ENCODE measurements around the gene MAK. TPM values are rescaled to one million over a fixed set of nuclear protein-coding genes. Genes with fewer than 3 reads are reported as not detected.

The MAK gene
- total RNA-seq, 5 donors from 2014 or later (not counting 1 experiment from before 2014, with no cell fraction given) = 0.19 to 0.26 (median 0.23) TPM; not detected in 2

DNA sequence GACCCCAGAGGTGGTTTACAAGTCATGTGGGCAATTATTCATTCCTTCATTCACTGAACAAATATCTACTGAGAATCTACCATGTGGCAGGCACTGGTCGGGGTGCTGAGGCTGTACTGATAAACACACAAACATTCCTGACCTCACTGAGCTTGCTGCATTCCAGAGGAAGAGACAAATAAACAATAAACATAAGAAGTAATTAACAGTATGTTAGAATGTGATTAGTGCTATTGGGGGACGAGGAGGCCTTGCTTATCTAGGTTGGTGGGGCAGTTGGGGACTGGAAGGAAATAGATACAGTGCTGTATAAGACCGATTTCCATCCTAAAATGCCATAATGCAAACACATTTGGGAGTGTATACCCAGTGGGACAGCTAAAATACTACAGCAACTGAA lies 44.1 kb downstream of the MAK start:
- Mint-ChIP-seq H3K9me3 (no peaks in the 10 kb centered on the region), H3K4me1 (no peaks in the 10 kb centered on the region), H3K27me3 (no peaks in the 10 kb centered on the region), H3K4me3 (no peak overlapping the region), H3K36me3 (peaks cover 22% of the 10 kb centered on the region), H3K27ac (no peak overlapping the region)
- ATAC-seq (replicated peaks in 1 of 4) = no peak
- Histone ChIP-seq H3K27me3 (replicated peaks in 1 of 2; ENCODE audit: control insufficient read depth in 2 of 2, extremely low read depth in 1 of 2, insufficient read depth in 2 of 2, low read length in 1 of 2) (no peaks in the 10 kb centered on the region), H3K9me3 (no peaks in the 10 kb centered on the region), H3K27ac (ENCODE audit: low read length) (no peak overlapping the region), H3K36me3 (ENCODE audit: control insufficient read depth in 2 of 2, extremely low read depth in 1 of 2, insufficient read depth in 1 of 2, low read length in 1 of 2) (peaks cover 0 to under 1% of the 10 kb centered on the region in 2 donors), H3K4me3 (ENCODE audit: control insufficient read depth in 1 of 2, extremely low read depth in 1 of 2, low read length in 1 of 2) (no peak overlapping the region), H3K4me1 (ENCODE audit: control insufficient read depth in 1 of 2, extremely low read depth in 1 of 2, insufficient read depth in 2 of 2, low read length in 2 of 2) (no peaks in the 10 kb centered on the region)
- DNase-seq = no peak
- CTCF ChIA-PET = interaction anchor here in 1 of 2 donors (0.5 kb wide), 1 partner anchor 350 kb away, joined by 3 read pairs; no protein-coding TSS in a partner anchor
- POLR2A ChIA-PET = no interaction called here
- WGBS (ENCODE audit: insufficient coverage) = no CpG with 5 or more reads among the region's 3 CpGs

DNA sequence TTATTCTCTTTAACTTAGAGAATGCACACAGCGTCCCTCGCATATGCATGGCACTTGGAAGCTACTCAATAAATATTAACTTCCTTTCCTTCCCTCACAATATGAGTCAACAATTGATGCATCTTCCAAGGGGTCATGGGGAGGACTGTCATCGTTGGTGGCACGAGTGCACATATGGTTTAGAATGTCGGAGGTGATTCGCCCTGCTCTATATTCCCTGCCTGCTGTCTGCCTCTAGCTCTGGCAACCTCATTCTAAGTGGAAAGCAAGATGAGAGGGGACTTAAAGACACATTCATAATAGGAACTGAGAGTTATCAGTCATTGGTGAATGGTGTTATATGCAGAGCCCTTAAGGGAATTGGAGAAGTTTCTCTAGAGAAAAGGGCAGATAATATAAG lies 44.6 kb downstream of the MAK start:
- Histone ChIP-seq H3K27ac (ENCODE audit: low read length) (no peak overlapping the region), H3K27me3 (replicated peaks in 1 of 2; ENCODE audit: control insufficient read depth in 2 of 2, extremely low read depth in 1 of 2, insufficient read depth in 2 of 2, low read length in 1 of 2) (no peaks in the 10 kb centered on the region), H3K36me3 (ENCODE audit: control insufficient read depth in 2 of 2, extremely low read depth in 1 of 2, insufficient read depth in 1 of 2, low read length in 1 of 2) (peaks cover 0 to 3% of the 10 kb centered on the region in 2 donors), H3K4me1 (ENCODE audit: control insufficient read depth in 1 of 2, extremely low read depth in 1 of 2, insufficient read depth in 2 of 2, low read length in 2 of 2) (no peaks in the 10 kb centered on the region), H3K4me3 (ENCODE audit: control insufficient read depth in 1 of 2, extremely low read depth in 1 of 2, low read length in 1 of 2) (no peak overlapping the region), H3K9me3 (no peaks in the 10 kb centered on the region)
- ATAC-seq (replicated peaks in 1 of 4) (no peak), DNase-seq (no peak)
- peaks cover 27% of the 10 kb centered on the region for H3K36me3 Mint-ChIP-seq
- H3K27me3 Mint-ChIP-seq = no peaks in the 10 kb centered on the region
- H3K9me3 Mint-ChIP-seq = no peaks in the 10 kb centered on the region
- CTCF ChIA-PET = no interaction called here
- WGBS (ENCODE audit: insufficient coverage) = 92% methylated on average over 4 of the region's 6 CpGs
- no peak overlapping the region for H3K4me3 Mint-ChIP-seq
- POLR2A ChIA-PET = no interaction called here
- no peaks in the 10 kb centered on the region for H3K4me1 Mint-ChIP-seq
- no peak overlapping the region for H3K27ac Mint-ChIP-seq

DNA sequence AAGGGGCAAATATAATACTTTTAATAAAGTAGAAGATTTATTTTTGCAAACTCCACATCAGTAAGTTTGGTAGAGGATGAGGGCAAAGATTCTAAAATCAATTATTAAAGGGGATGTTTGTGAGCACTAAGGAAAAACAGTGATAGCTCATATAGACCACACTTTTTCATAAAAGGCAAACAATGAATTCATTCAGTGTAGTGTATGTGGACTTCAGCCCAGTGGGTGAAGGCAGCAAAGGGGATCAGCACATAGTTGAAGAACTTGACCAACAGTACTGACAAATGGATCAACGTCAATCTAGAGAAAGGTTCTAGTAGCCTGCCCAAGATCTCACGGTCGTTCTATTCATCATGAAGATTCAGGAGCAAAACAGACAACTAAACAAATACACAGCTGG lies 45.3 kb downstream of the MAK start:
- ATAC-seq (replicated peaks in 1 of 4) (no peak), DNase-seq (no peak)
- Histone ChIP-seq H3K27ac (ENCODE audit: low read length) (no peak overlapping the region), H3K4me3 (ENCODE audit: control insufficient read depth in 1 of 2, extremely low read depth in 1 of 2, low read length in 1 of 2) (no peak overlapping the region), H3K27me3 (replicated peaks in 1 of 2; ENCODE audit: control insufficient read depth in 2 of 2, extremely low read depth in 1 of 2, insufficient read depth in 2 of 2, low read length in 1 of 2) (no peaks in the 10 kb centered on the region), H3K4me1 (ENCODE audit: control insufficient read depth in 1 of 2, extremely low read depth in 1 of 2, insufficient read depth in 2 of 2, low read length in 2 of 2) (no peaks in the 10 kb centered on the region), H3K36me3 (ENCODE audit: control insufficient read depth in 2 of 2, extremely low read depth in 1 of 2, insufficient read depth in 1 of 2, low read length in 1 of 2) (peaks cover 0 to 3% of the 10 kb centered on the region in 2 donors), H3K9me3 (no peaks in the 10 kb centered on the region)
- H3K27ac Mint-ChIP-seq = no peak overlapping the region
- no peaks in the 10 kb centered on the region for H3K4me1 Mint-ChIP-seq
- H3K9me3 Mint-ChIP-seq = no peaks in the 10 kb centered on the region
- ChIA-PET CTCF (interaction anchor here in 1 of 2 donors (1.1 kb wide), 1 partner anchor 9 kb away, joined by 4 read pairs; no protein-coding TSS in a partner anchor), POLR2A (no interaction called here)
- no peaks in the 10 kb centered on the region for H3K27me3 Mint-ChIP-seq
- H3K36me3 Mint-ChIP-seq = peaks cover 28% of the 10 kb centered on the region
- H3K4me3 Mint-ChIP-seq = no peak overlapping the region
- 80% methylated on average over 1 of the region's 3 CpGs for WGBS (ENCODE audit: insufficient coverage)

DNA sequence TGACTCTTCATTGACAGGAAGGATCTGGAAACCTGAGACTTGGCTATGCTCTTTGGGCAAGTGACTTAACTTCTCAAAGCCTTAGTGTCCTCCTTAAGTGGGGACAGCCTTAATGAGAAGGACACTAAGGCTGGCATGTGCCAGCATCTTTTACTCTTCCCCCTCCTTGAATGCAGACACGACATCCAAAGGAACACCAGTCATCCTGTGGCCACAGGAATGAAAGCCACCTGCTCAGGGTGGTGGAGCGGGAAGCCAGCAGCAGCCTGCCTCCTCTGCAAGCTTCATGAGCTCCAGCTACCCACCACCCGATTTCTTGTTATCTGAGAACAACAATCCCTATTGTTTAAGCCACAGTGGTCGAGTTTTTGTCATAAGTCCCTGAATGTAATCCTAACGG lies 46.2 kb downstream of the MAK start:
- H3K27ac Mint-ChIP-seq = no peak overlapping the region
- Histone ChIP-seq H3K4me1 (ENCODE audit: control insufficient read depth in 1 of 2, extremely low read depth in 1 of 2, insufficient read depth in 2 of 2, low read length in 2 of 2) (no peaks in the 10 kb centered on the region), H3K9me3 (no peaks in the 10 kb centered on the region), H3K27me3 (replicated peaks in 1 of 2; ENCODE audit: control insufficient read depth in 2 of 2, extremely low read depth in 1 of 2, insufficient read depth in 2 of 2, low read length in 1 of 2) (no peaks in the 10 kb centered on the region), H3K36me3 (ENCODE audit: control insufficient read depth in 2 of 2, extremely low read depth in 1 of 2, insufficient read depth in 1 of 2, low read length in 1 of 2) (peaks cover 0 to 3% of the 10 kb centered on the region in 2 donors), H3K27ac (ENCODE audit: low read length) (no peak overlapping the region), H3K4me3 (ENCODE audit: control insufficient read depth in 1 of 2, extremely low read depth in 1 of 2, low read length in 1 of 2) (no peak overlapping the region)
- H3K27me3 Mint-ChIP-seq = no peaks in the 10 kb centered on the region
- ChIA-PET CTCF (interaction anchor here in 1 of 2 donors (1.1 kb wide), 1 partner anchor 10 kb away, joined by 4 read pairs; no protein-coding TSS in a partner anchor), POLR2A (no interaction called here)
- DNase-seq = no peak
- no peak for ATAC-seq (replicated peaks in 1 of 4)
- H3K4me1 Mint-ChIP-seq = no peaks in the 10 kb centered on the region
- H3K4me3 Mint-ChIP-seq = no peak overlapping the region
- H3K9me3 Mint-ChIP-seq = no peaks in the 10 kb centered on the region
- peaks cover 30% of the 10 kb centered on the region for H3K36me3 Mint-ChIP-seq
- 87% methylated on average over 3 of the region's 5 CpGs for WGBS (ENCODE audit: insufficient coverage)

DNA sequence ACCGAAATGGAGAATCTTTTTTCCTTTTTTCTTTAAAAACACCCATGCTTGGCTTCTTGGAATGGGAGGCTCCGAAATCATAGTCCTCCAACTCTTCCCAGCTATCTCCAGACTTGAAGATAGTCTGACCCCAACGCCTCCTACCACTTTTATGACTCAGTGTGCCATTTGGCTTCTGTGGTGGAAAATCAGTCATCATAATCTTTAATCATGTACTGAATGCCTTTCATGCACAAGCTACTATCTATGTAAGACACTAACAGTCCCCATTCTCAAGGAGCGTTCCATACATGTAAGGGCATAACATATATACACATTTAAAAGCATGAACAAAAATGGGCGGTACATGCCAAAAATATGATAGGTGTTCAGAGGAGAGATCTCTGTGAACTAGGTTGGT lies 46.7 kb downstream of the MAK start:
- H3K27ac ChIP-seq (ENCODE audit: low read length) = no peak overlapping the region
- no peaks in the 10 kb centered on the region for H3K4me1 ChIP-seq (ENCODE audit: control insufficient read depth in 1 of 2, extremely low read depth in 1 of 2, insufficient read depth in 2 of 2, low read length in 2 of 2)
- H3K4me3 Mint-ChIP-seq = no peak overlapping the region
- no CpG with 5 or more reads among the region's 5 CpGs for WGBS (ENCODE audit: insufficient coverage)
- peaks cover 0 to 3% of the 10 kb centered on the region in 2 donors for H3K36me3 ChIP-seq (ENCODE audit: control insufficient read depth in 2 of 2, extremely low read depth in 1 of 2, insufficient read depth in 1 of 2, low read length in 1 of 2)
- no peaks in the 10 kb centered on the region for H3K27me3 ChIP-seq (replicated peaks in 1 of 2; ENCODE audit: control insufficient read depth in 2 of 2, extremely low read depth in 1 of 2, insufficient read depth in 2 of 2, low read length in 1 of 2)
- no peaks in the 10 kb centered on the region for H3K27me3 Mint-ChIP-seq
- no peaks in the 10 kb centered on the region for H3K4me1 Mint-ChIP-seq
- H3K27ac Mint-ChIP-seq = no peak overlapping the region
- ChIA-PET POLR2A (no interaction called here), CTCF (no interaction called here)
- DNase-seq (no peak), ATAC-seq (replicated peaks in 1 of 4) (no peak)
- no peaks in the 10 kb centered on the region for H3K9me3 ChIP-seq
- no peak overlapping the region for H3K4me3 ChIP-seq (ENCODE audit: control insufficient read depth in 1 of 2, extremely low read depth in 1 of 2, low read length in 1 of 2)
- H3K36me3 Mint-ChIP-seq = peaks cover 32% of the 10 kb centered on the region
- H3K9me3 Mint-ChIP-seq = no peaks in the 10 kb centered on the region

DNA sequence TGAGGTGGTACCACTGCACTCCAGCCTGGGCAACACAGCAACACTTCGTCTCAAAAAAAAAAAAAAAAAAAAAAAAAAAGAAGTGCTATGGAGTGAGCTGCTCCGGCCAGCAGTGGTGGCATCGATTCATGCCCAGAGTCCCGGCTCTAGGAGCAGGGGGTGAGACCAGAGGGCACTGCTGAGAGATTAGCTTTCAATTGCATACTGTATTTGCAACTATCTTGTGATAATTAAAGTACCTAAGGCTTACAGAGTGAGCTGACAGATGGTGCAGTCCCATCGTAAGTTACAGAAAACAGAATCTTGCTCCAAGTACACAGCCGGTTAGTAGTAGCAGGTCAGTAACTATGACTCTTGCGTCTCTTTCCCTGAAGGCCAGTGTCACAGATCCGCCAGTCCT lies 59.3 kb downstream of the MAK start:
- no peak overlapping the region for H3K27ac ChIP-seq (ENCODE audit: low read length)
- no peaks in the 10 kb centered on the region for H3K4me1 ChIP-seq (ENCODE audit: control insufficient read depth in 1 of 2, extremely low read depth in 1 of 2, insufficient read depth in 2 of 2, low read length in 2 of 2)
- peaks cover 0 to 4% of the 10 kb centered on the region in 2 donors for H3K36me3 ChIP-seq (ENCODE audit: control insufficient read depth in 2 of 2, extremely low read depth in 1 of 2, insufficient read depth in 1 of 2, low read length in 1 of 2)
- Mint-ChIP-seq H3K27me3 (no peaks in the 10 kb centered on the region), H3K4me1 (peaks cover 2 to 11% (median 3%) of the 10 kb centered on the region in 3 donors), H3K36me3 (peaks cover 39% of the 10 kb centered on the region), H3K9me3 (no peaks in the 10 kb centered on the region), H3K4me3 (no peak overlapping the region), H3K27ac (no peak overlapping the region)
- DNase-seq = no peak
- no peaks in the 10 kb centered on the region for H3K27me3 ChIP-seq (replicated peaks in 1 of 2; ENCODE audit: control insufficient read depth in 2 of 2, extremely low read depth in 1 of 2, insufficient read depth in 2 of 2, low read length in 1 of 2)
- CTCF ChIA-PET = interaction anchor here in 1 of 2 donors (0.6 kb wide), 2 partner anchors 148 to 201 kb away, joined by 4 to 10 read pairs; no protein-coding TSS in a partner anchor
- WGBS (ENCODE audit: insufficient coverage) = 98% methylated on average over 5 of the region's 8 CpGs
- ATAC-seq (replicated peaks in 1 of 4) = no peak
- POLR2A ChIA-PET = interaction anchor here in 1 of 2 donors (0.7 kb wide), 1 partner anchor 198 kb away, joined by 12 read pairs; no protein-coding TSS in a partner anchor
- H3K4me3 ChIP-seq (ENCODE audit: control insufficient read depth in 1 of 2, extremely low read depth in 1 of 2, low read length in 1 of 2) = no peak overlapping the region
- no peaks in the 10 kb centered on the region for H3K9me3 ChIP-seq

DNA sequence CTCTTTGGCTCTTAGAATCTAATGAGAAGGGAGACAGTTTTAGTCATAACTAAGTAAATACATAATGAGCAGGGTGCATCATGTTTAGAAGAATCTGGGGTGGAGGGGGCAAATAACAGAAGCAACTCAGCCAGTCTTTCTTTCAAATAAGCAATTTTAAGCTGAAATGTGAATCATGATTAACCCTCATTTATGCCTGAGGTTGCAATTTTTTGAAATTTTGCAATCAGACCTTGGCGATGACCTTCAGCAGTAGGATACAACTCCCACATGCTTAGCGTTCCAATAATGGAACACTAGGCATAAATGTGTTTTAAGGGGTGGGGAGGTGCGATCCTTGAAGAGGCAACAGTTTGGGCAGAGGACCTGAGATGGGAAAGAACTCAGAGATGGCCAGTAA lies 60.1 kb downstream of the MAK start:
- Histone ChIP-seq H3K4me1 (ENCODE audit: control insufficient read depth in 1 of 2, extremely low read depth in 1 of 2, insufficient read depth in 2 of 2, low read length in 2 of 2) (no peaks in the 10 kb centered on the region), H3K27ac (ENCODE audit: low read length) (no peak overlapping the region), H3K9me3 (no peaks in the 10 kb centered on the region), H3K36me3 (ENCODE audit: control insufficient read depth in 2 of 2, extremely low read depth in 1 of 2, insufficient read depth in 1 of 2, low read length in 1 of 2) (no peaks in the 10 kb centered on the region), H3K4me3 (ENCODE audit: control insufficient read depth in 1 of 2, extremely low read depth in 1 of 2, low read length in 1 of 2) (no peak overlapping the region), H3K27me3 (replicated peaks in 1 of 2; ENCODE audit: control insufficient read depth in 2 of 2, extremely low read depth in 1 of 2, insufficient read depth in 2 of 2, low read length in 1 of 2) (no peaks in the 10 kb centered on the region)
- ATAC-seq (replicated peaks in 1 of 4) (no peak), DNase-seq (no peak)
- 90% methylated on average over 3 of the region's 3 CpGs for WGBS (ENCODE audit: insufficient coverage)
- no peaks in the 10 kb centered on the region for H3K27me3 Mint-ChIP-seq
- ChIA-PET CTCF (no interaction called here), POLR2A (no interaction called here)
- no peak overlapping the region for H3K27ac Mint-ChIP-seq
- peaks cover 2 to 11% (median 3%) of the 10 kb centered on the region in 3 donors for H3K4me1 Mint-ChIP-seq
- H3K4me3 Mint-ChIP-seq = no peak overlapping the region
- peaks cover 35% of the 10 kb centered on the region for H3K36me3 Mint-ChIP-seq
- H3K9me3 Mint-ChIP-seq = no peaks in the 10 kb centered on the region
